GM18505 (cell line): ENCODE data around the gene PLAAT2.
"Not testable (repeated sequence)": the region's sequence is repeated elsewhere in the genome, so short reads cannot be mapped to it uniquely, and the experiment has no call there.

Experiments used
- ATAC-seq: cut with Tn5 transposase; IDR thresholded peaks from one replicate; pipeline ENCODE4 v1.9.1; 2021; ENCODE audit not compliant: unreplicated experiment
- POLR2A ChIP-seq: IDR thresholded peaks from 4 replicates; pipeline ENCODE4 v1.6.1; 2011; ENCODE audit warnings: borderline replicate concordance; ENCODE audit not compliant: insufficient read depth, insufficient read length; ENCODE audit errors: extremely low read depth

Gene PLAAT2

GRCh38 chr11:63563201-63564055 lies at the start of gene PLAAT2:
TSS of gene PLAAT2 (minus strand) at chr11:63563379. CDS start at chr11:63563324, 55 bp downstream.
- no peak for ATAC-seq
- TF ChIP-seq POLR2A: no peak

- ATAC-seq: no peak
- no peak for TF ChIP-seq POLR2A
Observed at GRCh38 chr11:63612181-63612580, 49.0 kb upstream of the PLAAT2 start.

- TF ChIP-seq POLR2A: no peak
- no peak for ATAC-seq
Observed at GRCh38 chr11:63611395-63611747, 48.2 kb upstream of the PLAAT2 start.

- ATAC-seq: no peak
- no peak for TF ChIP-seq POLR2A
Observed at GRCh38 chr11:63610604-63611394, 47.6 kb upstream of the PLAAT2 start.

GRCh38 chr11:63609971-63610580 lies 46.9 kb upstream of the PLAAT2 start:
- TF ChIP-seq POLR2A: no peak
- no peak for ATAC-seq

GRCh38 chr11:63609536-63609935 lies 46.4 kb upstream of the PLAAT2 start:
- ATAC-seq: no peak
- TF ChIP-seq POLR2A: no peak

- no peak for TF ChIP-seq POLR2A
- ATAC-seq: no peak
Observed at GRCh38 chr11:63608353-63609345, 45.5 kb upstream of the PLAAT2 start.

- no peak for ATAC-seq
- TF ChIP-seq POLR2A: no peak
Observed at GRCh38 chr11:63603180-63603518, 40.0 kb upstream of the PLAAT2 start.

- ATAC-seq: not testable (repeated sequence)
Observed at GRCh38 chr11:63602290-63603179, 39.4 kb upstream of the PLAAT2 start.

- TF ChIP-seq POLR2A: no peak
- no peak for ATAC-seq
Observed at GRCh38 chr11:63599211-63600122, 36.3 kb upstream of the PLAAT2 start.

GRCh38 chr11:63598556-63598955 lies 35.4 kb upstream of the PLAAT2 start:
- no peak for TF ChIP-seq POLR2A
- no peak for ATAC-seq

- ATAC-seq: no peak
- TF ChIP-seq POLR2A: no peak
Observed at GRCh38 chr11:63595296-63595695, 32.1 kb upstream of the PLAAT2 start.
